Activated CD4-positive, alpha-beta T cell treated with anti-CD3 and anti-CD28 coated beads, Interleukin-2, amount 10 ng/mL, durations not matched to agents 24 days and 14 days (primary cell): ENCODE measurements around the gene LOXL3. TPM values are rescaled to one million over a fixed set of nuclear protein-coding genes. Genes with fewer than 3 reads are reported as not detected.

Experiments
- DNase-seq: peaks from one replicate; pipeline ENCODE4 v3.0.0; 2022
- H3K27ac Mint-ChIP-seq: one replicate; pipeline ENCODE4 v1.8.0; 2022; ENCODE audit warnings: mild to moderate bottlenecking, mixed read lengths
- H3K27me3 Mint-ChIP-seq: one replicate; pipeline ENCODE4 v1.8.0; 2022; ENCODE audit warnings: mixed read lengths
- H3K36me3 Mint-ChIP-seq: one replicate; pipeline ENCODE4 v1.8.0; 2022; ENCODE audit warnings: low read depth, mild to moderate bottlenecking, mixed read lengths
- H3K4me1 Mint-ChIP-seq: one replicate; pipeline ENCODE4 v1.8.0; 2021; ENCODE audit warnings: mixed read lengths
- H3K4me3 Mint-ChIP-seq: one replicate; pipeline ENCODE4 v1.8.0; 2022; ENCODE audit warnings: mild to moderate bottlenecking, moderate library complexity, mixed read lengths
- H3K9me3 Mint-ChIP-seq: one replicate; pipeline ENCODE4 v1.8.0; 2021; ENCODE audit warnings: mixed read lengths
- intact Hi-C: fragments of 100-400 bp; cut with micrococcal nuclease; formaldehyde crosslinking; loops from one replicate; pipeline ENCODE4 v1.15.1; 2023
- total RNA-seq: library from RNA; stranded (reverse); gene quantifications from 2 replicates; pipeline ENCODE4 v1.2.3, GENCODE V29; 2022

LOXL3 gene
- total RNA-seq, 1 donor from 2014 or later, result 1.7 TPM

DNA sequence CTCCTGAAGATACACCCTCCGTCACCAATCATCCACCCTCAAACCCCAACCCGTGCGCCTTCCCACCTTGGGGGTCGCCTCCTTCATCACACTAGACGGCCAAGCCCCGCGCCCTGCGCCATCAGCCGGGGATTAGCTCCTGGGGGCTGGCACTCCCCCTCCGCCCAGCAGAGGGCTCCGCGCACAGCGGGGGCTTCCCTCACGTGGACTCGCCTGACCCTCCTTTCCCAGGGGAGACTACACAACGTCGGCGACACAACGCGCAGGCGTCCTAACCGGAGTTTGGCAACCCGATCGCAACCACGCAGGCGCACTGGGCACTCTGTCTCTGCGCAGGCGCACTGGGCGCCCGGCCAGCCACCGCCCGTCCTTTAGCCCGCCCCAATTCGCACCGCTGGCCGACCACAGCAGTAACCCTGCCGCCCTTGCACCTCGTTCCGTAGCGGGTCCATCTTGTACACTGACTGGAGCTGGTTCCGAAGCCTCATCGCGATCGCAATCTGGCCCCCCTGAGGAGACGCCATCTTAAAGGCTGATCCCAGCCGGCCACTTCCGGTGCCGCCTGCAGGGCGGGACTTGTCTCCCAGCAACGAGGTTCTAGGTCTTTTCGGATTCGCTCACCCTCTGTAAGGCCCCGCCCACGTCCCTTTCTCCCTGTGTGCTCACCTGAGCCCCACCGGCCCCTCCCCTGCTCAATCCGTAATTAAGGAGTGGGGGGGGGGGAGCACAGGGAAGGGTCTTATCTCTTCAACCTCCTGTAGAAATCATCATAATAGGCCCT lies 46.4 kb downstream of the LOXL3 start, which contains the start of gene PCGF1:
PCGF1 (minus strand) TSS at position 551 of the 781 bp plus-strand sequence; CDS start at position 524, 27 bp downstream.
- Mint-ChIP-seq H3K4me1 (peaks cover 62% of the 10 kb centered on the region), H3K9me3 (no peaks in the 10 kb centered on the region), H3K27me3 (peaks cover 32% of the 10 kb centered on the region), H3K4me3 (peak within 1 kb of the TSS; percentile 95), H3K27ac (peak within 1 kb of the TSS; percentile 99), H3K36me3 (peaks cover 28% of the 10 kb centered on the region)
- intact Hi-C loops, result no loop called here
- DNase-seq, result peak; percentile 100

GRCh38 chr2:74505448-74506246 lies 48.1 kb downstream of the LOXL3 start:
- Mint-ChIP-seq H3K27me3 (peaks cover 36% of the 10 kb centered on the region), H3K4me3 (peak overlapping the region; percentile 58), H3K27ac (no peak overlapping the region), H3K4me1 (peaks cover 65% of the 10 kb centered on the region), H3K36me3 (peaks cover 36% of the 10 kb centered on the region), H3K9me3 (no peaks in the 10 kb centered on the region)
- intact Hi-C loops, result no loop called here
- DNase-seq, result no peak

- no peak for DNase-seq
- Mint-ChIP-seq H3K4me1 (peaks cover 59% of the 10 kb centered on the region), H3K4me3 (peak overlapping the region; percentile 39), H3K9me3 (no peaks in the 10 kb centered on the region), H3K27me3 (peaks cover 36% of the 10 kb centered on the region), H3K36me3 (peaks cover 39% of the 10 kb centered on the region), H3K27ac (no peak overlapping the region)
- intact Hi-C loops, result no loop called here
Observed at GRCh38 chr2:74504591-74504990, 49.2 kb downstream of the LOXL3 start.

DNA sequence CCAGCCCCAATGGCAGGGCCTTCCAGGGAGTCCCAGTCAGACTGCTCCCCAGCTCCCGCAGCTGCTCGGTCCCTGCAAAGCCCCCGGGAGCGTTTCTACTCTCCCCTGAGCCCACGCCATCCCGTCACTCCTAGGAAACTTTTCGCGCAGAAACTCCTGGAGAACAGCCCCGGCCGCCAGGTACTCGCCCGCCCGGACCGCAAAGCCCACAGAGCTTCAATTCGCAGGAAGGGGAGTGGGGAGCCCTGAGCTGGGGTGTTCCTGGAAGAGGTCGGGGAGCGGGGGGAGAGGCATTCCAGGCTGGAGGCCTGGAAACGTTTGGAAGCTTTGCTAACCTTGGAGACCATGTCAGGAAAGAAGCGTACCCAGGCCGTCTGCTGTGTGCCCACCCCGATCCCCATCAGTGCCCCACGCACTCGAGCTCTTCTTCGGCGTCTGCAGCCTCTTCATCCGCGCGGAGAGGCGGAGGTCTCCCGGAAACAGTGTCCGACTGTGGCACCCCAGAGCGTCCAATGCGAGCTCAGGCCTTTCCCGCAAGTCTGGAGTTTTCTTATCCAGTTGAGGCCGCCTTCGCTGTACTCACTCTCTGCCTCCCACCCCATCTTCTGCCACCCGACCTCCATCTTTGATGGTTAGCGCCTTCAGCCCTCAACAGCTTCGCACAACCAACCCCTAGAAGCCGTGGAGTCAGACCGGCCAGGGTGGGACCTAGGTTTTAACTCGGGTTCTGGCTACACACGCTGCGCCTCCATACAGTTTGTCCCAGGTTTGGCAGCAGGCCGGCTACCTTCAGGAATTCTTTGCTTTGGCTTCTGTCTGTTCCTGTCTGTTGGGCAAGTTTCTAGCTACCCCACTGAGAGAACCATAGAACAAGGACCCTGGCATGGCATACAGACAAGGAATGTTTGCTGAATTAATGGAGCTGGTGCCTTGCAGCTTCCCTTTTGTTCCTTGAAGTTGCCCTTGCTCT lies 50.0 kb downstream of the LOXL3 start:
- Mint-ChIP-seq H3K4me1 (peaks cover 62% of the 10 kb centered on the region), H3K27me3 (peaks cover 40% of the 10 kb centered on the region), H3K4me3 (peak overlapping the region; percentile 77), H3K27ac (no peak overlapping the region), H3K9me3 (no peaks in the 10 kb centered on the region), H3K36me3 (peaks cover 43% of the 10 kb centered on the region)
- DNase-seq, result no peak
- intact Hi-C loops, result loop anchor here (1.0 kb wide), 1 partner anchor 11 kb away; the partner anchor contains the start of gene TLX2

DNA sequence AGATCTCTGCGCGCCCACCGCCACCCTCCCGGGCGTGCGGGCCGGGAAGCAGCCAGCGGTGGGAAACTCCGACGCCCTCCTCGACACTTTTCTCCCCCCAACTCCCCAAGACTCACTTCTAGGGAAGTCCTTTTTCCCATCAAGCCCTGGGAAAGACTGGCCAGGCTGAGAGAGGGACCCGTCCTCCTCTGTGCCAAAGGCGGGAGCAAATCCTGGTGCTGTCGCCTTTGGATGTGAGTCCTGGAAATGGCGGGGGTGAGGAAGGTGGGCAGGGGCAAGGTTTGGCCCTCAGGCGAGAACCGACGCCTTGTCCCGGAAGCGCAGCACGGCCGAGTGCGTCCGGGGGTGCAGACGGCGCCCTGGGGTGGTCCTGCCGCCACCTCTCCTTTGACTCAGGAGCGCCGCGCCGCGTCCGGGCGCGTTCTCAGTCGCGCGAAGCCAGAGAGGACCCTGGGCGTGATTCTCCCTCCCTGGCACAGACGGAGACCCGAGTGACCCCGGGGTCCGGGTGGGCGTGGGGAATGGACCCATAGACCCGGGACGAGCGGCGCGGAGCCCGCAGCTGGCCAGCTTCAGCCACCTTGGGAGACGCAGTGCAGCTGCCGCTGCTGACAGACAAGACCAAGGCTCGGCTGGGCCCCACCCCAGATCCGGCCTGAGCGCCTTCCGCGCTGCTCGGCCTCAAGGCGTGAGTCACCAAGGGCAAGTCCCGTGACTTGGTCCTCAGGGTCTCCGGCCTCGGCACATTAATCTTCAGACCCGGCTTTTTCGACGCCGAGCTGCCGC lies 50.8 kb downstream of the LOXL3 start:
- Mint-ChIP-seq H3K36me3 (peaks cover 47% of the 10 kb centered on the region), H3K27me3 (peaks cover 46% of the 10 kb centered on the region), H3K4me3 (peak overlapping the region; percentile 77), H3K9me3 (no peaks in the 10 kb centered on the region), H3K27ac (peak overlapping the region; percentile 58), H3K4me1 (peaks cover 59% of the 10 kb centered on the region)
- intact Hi-C loops, result loop anchor here (1.0 kb wide), 1 partner anchor 11 kb away; the partner anchor contains the start of gene TLX2
- peak; percentile 85 for DNase-seq

DNA sequence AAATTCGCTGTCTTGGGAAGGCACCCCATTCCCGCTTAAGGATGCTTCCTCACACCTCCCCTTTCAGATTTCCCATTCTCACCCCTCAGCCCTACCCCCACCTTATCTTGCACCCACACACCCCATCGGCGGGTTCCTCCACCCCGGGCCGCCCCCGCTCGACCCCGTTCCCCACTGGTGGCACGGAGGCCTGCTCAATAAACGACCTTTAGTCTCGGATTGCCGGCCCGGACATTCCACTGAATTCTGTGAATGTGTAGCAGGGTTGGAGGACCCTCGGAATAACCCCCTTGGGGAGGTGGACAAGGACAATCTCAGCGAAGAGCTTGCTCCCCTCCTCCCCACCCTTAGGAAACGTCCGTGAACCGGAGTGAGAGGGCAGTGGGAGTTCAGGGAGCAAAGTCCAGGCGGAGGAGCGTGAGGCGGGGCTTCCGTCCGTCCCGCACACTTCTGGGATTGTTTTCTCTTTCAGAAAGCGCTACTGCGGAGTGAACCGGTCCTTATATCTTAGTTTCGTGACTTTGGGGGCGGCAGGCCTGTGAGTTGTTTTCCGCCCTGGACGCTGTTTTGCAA lies 51.5 kb downstream of the LOXL3 start:
- H3K4me1 Mint-ChIP-seq, result peaks cover 52% of the 10 kb centered on the region
- peak overlapping the region; percentile 77 for H3K4me3 Mint-ChIP-seq
- peak overlapping the region; percentile 17 for H3K27ac Mint-ChIP-seq
- H3K36me3 Mint-ChIP-seq, result peaks cover 44% of the 10 kb centered on the region
- intact Hi-C loops, result no loop called here
- no peaks in the 10 kb centered on the region for H3K9me3 Mint-ChIP-seq
- no peak for DNase-seq
- H3K27me3 Mint-ChIP-seq, result peaks cover 47% of the 10 kb centered on the region

DNA sequence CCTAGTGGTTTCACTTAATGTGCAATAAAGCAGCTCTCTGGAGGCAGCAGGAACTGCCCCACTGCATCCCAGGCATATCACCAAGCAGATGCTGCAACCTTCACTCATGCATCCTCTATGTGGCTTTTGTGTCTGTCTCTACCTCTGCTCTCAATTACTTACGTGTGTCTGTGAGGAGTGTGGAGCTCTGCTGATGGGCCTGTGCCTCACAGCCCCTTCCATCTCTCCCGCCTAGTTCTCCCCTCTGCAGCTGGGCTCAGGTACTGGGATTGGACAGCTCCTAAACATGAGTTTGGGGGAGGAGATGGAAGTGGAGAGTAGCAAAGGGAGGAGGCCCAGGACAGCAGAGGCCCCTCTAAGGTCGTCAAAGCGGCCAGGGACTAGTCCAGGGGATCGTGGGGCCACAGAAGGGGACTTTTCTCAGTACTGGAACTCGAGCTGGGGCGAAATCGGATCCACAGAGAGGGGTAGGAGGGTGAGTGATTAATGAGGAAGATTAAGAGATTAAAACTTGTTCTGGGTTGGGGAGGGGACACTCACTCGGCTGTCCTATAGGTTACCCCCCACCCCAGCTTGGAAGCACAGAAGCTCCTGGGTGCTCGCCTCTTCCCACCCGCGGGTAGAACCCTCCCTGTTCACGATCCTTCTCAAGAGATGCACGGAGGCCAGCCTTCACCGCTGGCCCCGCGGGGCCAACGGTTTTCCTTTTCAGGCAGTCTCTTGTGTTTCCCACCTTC lies 52.2 kb downstream of the LOXL3 start:
- intact Hi-C loops, result no loop called here
- Mint-ChIP-seq H3K4me1 (peaks cover 48% of the 10 kb centered on the region), H3K36me3 (peaks cover 40% of the 10 kb centered on the region), H3K4me3 (peak overlapping the region; percentile 77), H3K27me3 (peaks cover 47% of the 10 kb centered on the region), H3K9me3 (no peaks in the 10 kb centered on the region), H3K27ac (peak overlapping the region; percentile 17)
- DNase-seq, result no peak

- H3K4me3 Mint-ChIP-seq, result no peak overlapping the region
- intact Hi-C loops, result no loop called here
- no peak overlapping the region for H3K27ac Mint-ChIP-seq
- DNase-seq, result no peak
- H3K4me1 Mint-ChIP-seq, result peaks cover 43% of the 10 kb centered on the region
- no peaks in the 10 kb centered on the region for H3K9me3 Mint-ChIP-seq
- H3K36me3 Mint-ChIP-seq, result peaks cover 37% of the 10 kb centered on the region
- H3K27me3 Mint-ChIP-seq, result peaks cover 47% of the 10 kb centered on the region
Observed at GRCh38 chr2:74500578-74500946, 53.2 kb downstream of the LOXL3 start.

GRCh38 chr2:74499940-74500577 lies 53.7 kb downstream of the LOXL3 start:
- Mint-ChIP-seq H3K4me3 (peak overlapping the region; percentile 48), H3K36me3 (peaks cover 37% of the 10 kb centered on the region), H3K4me1 (peaks cover 38% of the 10 kb centered on the region), H3K9me3 (no peaks in the 10 kb centered on the region), H3K27me3 (peaks cover 47% of the 10 kb centered on the region), H3K27ac (no peak overlapping the region)
- DNase-seq, result no peak
- intact Hi-C loops, result loop anchor here (1.0 to 2.0 kb wide), 2 partner anchors 15 to 17 kb away; partner anchors contain the start of genes CCDC142 and TTC31

DNA sequence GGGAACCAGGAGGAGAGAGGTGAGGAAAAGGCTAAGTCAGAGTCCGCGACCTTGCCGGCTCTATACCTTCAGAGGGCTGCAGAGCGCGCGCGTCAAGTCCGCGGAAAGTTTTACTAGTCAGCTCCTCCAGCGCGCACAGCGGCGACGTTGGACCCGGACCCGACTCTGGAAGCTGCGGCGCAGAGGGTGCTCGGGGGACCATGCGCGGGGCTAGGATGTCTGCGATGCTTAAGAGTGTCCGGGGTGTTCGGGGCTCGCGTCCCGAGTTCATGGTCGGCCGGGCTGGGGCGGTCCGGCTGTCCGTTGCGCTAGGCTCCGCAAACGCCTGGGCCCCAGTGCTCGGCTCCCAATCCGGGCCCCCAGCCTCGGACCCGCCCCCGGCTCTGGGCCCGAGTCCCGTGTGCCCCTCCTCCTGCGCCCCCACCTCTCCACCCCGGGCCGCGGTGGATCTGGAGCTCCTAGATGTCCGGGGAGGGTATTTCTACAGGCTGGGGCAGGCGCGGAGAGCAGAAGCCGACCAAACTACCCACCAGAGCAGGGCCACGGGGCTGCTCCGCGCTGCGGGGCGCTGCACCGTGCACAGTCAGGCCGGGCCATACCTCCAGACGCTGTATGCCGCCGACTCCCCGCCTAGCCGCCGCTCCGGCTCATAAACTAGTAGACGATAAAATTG lies 54.3 kb downstream of the LOXL3 start, which contains the start of gene LBX2:
LBX2 (minus strand) TSS at position 337 of the 673 bp plus-strand sequence; CDS start at position 271, 66 bp downstream.
- peak within 1 kb of the TSS; percentile 95 for H3K4me3 Mint-ChIP-seq
- H3K9me3 Mint-ChIP-seq, result no peaks in the 10 kb centered on the region
- H3K27me3 Mint-ChIP-seq, result peaks cover 47% of the 10 kb centered on the region
- DNase-seq, result no peak
- intact Hi-C loops, result loop anchor here (1.0 to 2.0 kb wide), 2 partner anchors 16 to 17 kb away; partner anchors contain the start of genes CCDC142 and TTC31
- peaks cover 33% of the 10 kb centered on the region for H3K36me3 Mint-ChIP-seq
- peak within 1 kb of the TSS; percentile 86 for H3K27ac Mint-ChIP-seq
- H3K4me1 Mint-ChIP-seq, result peaks cover 32% of the 10 kb centered on the region
